ENCODE measurements around the gene PTPN11. TPM values are rescaled to one million over a fixed set of nuclear protein-coding genes. Genes with fewer than 3 reads are reported as not detected.
"Not testable (repeated sequence)": the region's sequence is repeated elsewhere in the genome, so short reads cannot be mapped to it uniquely, and the experiment has no call there.

Gene PTPN11
- polyA plus RNA-seq, 1 donor = 60.3 TPM

GRCh38 chr12:112448165-112448564, 29.4 kb downstream of the PTPN11 start:
- DNase-seq (ENCODE audit: low read depth) = not testable (repeated sequence)

GRCh38 chr12:112450725-112451124, 32.0 kb downstream of the PTPN11 start:
- DNase-seq (ENCODE audit: low read depth) = no peak

DNA sequence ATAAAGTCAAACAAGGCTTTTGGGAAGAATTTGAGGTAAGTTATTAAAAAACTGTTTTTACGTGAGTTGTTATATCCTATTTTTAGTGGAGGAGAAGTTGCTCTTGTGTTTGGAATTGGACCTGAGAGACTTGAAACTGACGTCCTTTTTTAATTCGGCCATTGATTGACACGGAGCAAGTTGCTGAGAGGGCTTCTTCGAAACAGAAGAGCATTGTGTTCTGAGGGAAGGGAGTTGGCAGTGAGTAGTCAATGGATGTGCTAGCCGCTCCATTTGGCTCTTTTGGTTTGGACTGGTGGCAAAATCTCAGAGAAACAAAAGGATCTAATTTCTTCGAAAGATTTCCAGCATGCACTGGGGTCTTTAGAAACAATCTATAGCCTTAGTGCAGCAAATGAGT, 37.3 kb downstream of the PTPN11 start:
- no peak for DNase-seq (ENCODE audit: low read depth)

DNA sequence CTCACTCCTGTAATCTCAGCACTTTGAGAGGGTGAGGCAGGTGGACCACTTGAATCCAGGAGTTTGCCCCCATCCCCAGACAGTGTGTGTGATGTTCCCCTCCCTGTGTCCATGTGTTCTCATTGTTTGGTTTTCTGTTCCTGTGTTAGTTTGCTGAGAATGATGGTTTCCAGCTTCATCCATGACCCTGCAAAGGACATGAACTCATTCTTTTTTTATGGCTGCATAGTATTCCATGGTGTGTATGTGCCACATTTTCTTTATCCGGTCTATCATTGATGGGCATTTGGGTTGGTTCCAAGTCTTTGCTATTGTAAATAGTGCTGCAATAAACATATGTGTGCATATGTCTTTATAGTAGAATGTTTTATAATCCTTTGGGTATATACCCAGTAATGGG, 38.4 kb downstream of the PTPN11 start:
- not testable (repeated sequence) for DNase-seq (ENCODE audit: low read depth)

DNA sequence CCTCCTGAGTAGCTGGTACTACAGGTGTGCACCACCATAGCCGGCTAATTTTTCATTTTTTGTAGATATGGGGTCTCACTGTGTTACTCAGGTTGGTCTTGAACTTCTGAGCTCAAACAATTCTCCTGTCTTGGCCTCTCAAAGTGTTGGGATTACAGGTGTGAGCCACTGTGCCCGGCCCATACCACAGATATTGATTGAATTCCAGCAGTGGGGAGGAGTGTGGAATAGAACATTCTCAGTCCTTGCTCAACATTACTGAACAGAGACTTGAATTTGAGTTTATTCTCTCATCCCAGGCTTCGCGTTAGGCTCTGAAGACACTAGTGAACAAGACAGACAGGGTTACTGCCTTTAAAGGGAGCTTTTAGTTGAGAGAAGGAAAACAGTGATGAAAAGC, 39.6 kb downstream of the PTPN11 start:
- DNase-seq (ENCODE audit: low read depth) = no peak

GRCh38 chr12:112458751-112459150, 40.0 kb downstream of the PTPN11 start:
- DNase-seq (ENCODE audit: low read depth) = no peak

DNA sequence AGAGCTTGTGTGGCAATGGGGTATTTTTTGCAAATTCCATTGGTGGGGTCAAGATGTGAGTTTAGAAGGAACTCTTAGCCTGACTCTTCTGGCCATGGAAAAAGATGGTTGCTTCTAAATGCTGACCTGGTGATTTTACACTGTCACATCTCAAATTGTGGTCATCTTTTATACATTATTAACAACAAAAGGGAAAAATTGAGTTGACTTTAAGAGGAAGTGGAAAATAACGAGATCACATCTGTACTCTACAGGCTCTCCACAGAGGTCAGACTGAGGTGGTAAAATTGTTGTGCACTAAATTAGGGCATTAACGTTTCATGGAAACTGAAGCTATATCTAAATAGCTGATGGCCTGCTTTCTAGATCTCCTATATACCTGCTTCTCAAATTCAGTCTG, 44.7 kb downstream of the PTPN11 start:
- no peak for DNase-seq (ENCODE audit: low read depth)

- DNase-seq (ENCODE audit: low read depth) = no peak
Observed at GRCh38 chr12:112464605-112465004, 45.9 kb downstream of the PTPN11 start.

DNA sequence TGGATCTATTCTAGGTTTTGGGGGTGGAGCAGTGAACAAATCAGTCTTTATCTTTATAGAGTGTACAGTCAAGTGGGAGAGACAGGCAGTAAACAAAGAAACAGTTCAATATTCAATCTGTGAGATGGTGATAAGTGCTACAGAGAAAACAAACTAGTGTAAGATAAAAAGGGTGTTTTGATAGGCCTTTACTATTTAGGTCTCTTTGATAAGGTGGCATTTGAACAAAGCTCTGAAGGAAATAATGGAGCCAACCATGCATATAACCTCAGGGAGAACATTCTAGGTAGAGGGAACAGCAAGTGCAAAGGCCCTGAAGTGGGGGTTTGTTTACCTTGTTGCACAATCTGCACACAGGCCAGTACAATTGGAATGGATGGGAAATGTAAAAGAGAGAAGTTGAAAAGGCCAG, 47.3 kb downstream of the PTPN11 start:
- no peak for DNase-seq (ENCODE audit: low read depth)

DNA sequence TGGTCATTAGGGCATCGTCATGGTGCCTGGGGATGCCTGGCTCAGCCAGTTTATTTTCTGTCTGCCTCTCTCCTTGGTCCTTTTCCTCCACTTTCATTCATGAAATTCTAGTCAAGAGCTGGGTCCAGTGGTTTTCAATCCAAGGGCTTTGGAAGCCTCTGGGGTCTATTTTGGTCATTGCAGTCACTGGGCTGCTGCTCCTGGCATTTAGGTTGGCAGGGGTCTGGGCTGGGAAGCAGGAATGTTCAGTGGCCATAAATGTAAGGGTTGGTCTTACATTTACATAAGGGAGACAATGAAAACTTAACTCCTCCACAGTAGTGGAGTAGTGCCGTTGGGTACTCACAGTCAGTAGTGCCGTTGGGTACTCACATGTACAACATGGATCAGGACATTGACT, 48.1 kb downstream of the PTPN11 start:
- DNase-seq (ENCODE audit: low read depth) = no peak

GRCh38 chr12:112468046-112468445, 49.3 kb downstream of the PTPN11 start:
- DNase-seq (ENCODE audit: low read depth) = no peak

GRCh38 chr12:112473056-112473455, 54.3 kb downstream of the PTPN11 start:
- no peak for DNase-seq (ENCODE audit: low read depth)

DNA sequence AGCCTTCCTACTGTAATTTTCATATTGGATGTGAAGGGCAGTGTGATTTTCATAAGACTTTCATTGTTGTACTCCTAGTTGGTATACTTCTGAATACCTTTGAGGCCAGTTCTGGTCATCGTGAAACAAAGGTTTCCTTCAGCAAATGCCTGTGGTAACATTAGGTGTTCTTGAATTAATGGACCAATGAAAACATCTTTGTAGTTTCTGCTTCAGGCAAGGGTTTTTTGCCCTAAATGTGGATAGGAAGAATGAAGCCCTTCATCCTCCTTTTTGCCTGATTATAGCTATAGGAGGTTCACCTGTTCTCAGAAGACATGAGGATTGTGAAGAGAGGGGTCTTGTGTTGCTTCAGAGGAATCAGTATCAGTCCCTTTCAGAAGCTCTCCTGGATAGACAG, 60.7 kb downstream of the PTPN11 start:
- no peak for DNase-seq (ENCODE audit: low read depth)

DNA sequence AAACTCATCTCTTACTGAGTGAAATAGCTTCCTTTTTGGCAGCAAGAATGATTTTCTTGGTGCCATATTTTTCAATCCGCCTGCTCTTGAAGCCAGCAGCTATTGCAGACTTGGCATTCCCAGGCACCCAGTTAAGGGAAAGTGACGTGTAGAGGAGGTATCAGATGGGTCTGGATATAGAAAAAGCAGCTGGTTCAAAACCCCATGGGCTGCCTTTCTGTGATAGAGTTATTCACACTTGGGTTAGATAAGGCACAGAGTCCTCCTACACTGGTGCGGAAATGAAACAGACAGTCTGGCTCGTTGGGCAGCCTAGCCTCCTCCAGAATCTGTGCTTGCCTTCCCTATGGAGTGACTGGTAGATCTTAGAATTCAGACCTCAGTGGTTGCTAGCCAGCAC, 62.2 kb downstream of the PTPN11 start:
- DNase-seq (ENCODE audit: low read depth) = no peak

- DNase-seq (ENCODE audit: low read depth) = no peak
Observed at GRCh38 chr12:112482733-112483132, 64.0 kb downstream of the PTPN11 start.

DNA sequence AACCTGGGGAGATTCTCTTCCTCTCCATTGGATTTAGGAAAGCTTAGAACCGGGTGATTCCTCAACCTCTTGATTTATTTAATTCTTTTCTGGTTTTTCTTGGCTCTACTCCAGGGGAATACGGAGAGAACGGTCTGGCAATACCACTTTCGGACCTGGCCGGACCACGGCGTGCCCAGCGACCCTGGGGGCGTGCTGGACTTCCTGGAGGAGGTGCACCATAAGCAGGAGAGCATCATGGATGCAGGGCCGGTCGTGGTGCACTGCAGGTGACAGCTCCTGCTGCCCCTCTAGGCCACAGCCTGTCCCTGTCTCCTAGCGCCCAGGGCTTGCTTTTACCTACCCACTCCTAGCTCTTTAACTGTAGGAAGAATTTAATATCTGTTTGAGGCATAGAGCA, 67.6 kb downstream of the PTPN11 start:
- DNase-seq (ENCODE audit: low read depth) = no peak

DNA sequence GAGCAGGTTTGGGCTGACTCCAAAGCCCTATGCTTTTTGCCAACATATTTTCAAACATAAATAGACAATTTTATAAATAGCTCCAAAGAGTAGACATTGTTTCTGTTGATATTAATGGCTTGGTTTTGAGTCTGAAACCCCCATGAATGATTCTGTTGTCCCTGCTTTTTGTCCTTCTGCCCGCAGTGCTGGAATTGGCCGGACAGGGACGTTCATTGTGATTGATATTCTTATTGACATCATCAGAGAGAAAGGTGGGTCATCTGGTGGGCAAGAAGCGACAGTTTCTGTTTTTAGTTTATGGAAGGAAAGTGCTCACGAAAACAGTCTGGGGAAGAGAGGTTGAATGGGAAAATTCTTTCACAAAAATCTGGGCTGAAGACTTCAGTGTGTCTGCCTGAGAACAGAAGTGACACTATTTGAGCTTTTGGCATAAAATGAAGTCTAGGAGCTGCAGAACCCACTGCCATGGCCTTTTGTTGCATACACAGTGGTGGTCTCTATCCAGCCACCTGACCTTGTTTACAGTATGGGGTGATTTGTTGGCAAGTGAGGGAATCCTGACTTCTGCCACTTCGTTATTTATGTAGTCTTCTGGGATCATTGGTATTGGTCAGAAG, 69.6 kb downstream of the PTPN11 start:
- DNase-seq (ENCODE audit: low read depth) = no peak

GRCh38 chr12:112489456-112489855, 70.7 kb downstream of the PTPN11 start:
- DNase-seq (ENCODE audit: low read depth) = no peak

DNA sequence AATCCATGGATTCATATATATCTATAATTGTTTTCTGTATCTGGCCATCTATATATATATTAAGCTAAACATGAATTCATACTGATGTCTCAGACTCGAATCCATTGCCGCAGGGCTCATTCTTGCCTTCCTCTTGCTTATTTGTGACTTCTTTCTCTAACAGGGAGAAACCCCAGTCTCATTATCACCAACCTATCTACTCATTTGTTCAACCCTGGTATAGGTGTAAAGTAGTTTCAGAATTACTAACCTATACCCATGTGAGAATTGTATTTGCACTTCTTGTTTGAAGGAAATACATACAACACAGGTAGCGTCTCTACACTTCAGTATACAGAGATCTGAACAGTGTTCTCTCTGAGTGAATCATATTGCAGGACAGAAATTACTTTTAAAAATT, 77.7 kb downstream of the PTPN11 start:
- DNase-seq (ENCODE audit: low read depth) = no peak

GRCh38 chr12:112498580-112498979, 79.8 kb downstream of the PTPN11 start:
- no peak for DNase-seq (ENCODE audit: low read depth)

DNA sequence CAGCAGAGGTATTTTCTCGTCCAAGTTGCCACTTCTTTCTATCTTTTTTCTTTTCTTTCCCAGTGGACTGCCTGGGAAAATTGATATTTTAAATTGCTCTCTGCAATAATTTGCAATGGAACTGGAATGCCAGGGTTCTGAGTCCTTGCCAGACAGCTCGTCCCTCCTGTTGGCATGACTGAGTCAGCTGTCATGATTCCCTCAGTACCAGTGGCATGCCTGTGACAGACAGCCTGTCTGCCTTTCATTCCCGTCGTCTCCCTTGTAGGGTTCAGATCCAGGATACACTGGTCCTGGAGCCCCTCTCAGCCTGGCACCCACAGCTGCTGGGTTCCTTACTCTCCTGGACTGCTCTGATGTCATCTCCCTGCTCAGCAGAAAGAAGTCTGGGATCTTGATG, 84.8 kb downstream of the PTPN11 start:
- no peak for DNase-seq (ENCODE audit: low read depth)

- DNase-seq (ENCODE audit: low read depth) = no peak
Observed at GRCh38 chr12:112506513-112507166, 87.9 kb downstream of the PTPN11 start.

GRCh38 chr12:112513471-112513870, 94.7 kb downstream of the PTPN11 start:
- DNase-seq (ENCODE audit: low read depth) = no peak

GRCh38 chr12:112514456-112514855, 95.7 kb downstream of the PTPN11 start:
- no peak for DNase-seq (ENCODE audit: low read depth)
